ENCODE data around the gene USO1.

Gene USO1

DNA sequence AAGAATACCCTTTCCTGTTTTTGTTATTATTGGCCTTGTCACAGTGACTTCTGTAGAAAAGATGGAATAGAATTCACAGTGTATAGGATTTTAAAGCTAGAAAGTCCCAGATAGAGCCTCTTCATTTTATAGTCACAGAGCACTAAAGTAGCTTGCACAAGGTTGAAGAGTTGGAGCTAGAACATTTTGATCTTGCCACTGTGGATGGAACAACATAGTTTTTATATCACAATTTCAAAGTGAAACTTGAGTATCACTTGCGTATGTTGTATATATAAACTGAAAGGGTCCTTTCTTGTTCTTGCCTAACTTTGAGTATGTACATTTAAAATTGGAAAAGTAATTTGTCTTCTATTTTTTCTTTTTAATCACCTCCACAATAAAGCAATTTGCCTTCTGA is 2.7 kb downstream of the USO1 start:
- in situ Hi-C loops (cut with MboI; ENCODE audit: low sequenced_read_pairs, unreplicated experiment): no loop called here
- no peak for DNase-seq (ENCODE audit: low spot score)
- no peak for TF ChIP-seq CTCF (IDR thresholded peaks at IDR 0.05; ENCODE audit: borderline replicate concordance, control extremely low read depth, extremely low read depth, insufficient read depth, missing control alignments)

GRCh38 chr4:75729836-75730235 is 5.5 kb downstream of the USO1 start:
- no peak for TF ChIP-seq CTCF (IDR thresholded peaks at IDR 0.05; ENCODE audit: borderline replicate concordance, control extremely low read depth, extremely low read depth, insufficient read depth, missing control alignments)
- in situ Hi-C loops (cut with MboI; ENCODE audit: low sequenced_read_pairs, unreplicated experiment): no loop called here
- no peak for DNase-seq (ENCODE audit: low spot score)

- DNase-seq (ENCODE audit: low spot score): no peak
- in situ Hi-C loops (cut with MboI; ENCODE audit: low sequenced_read_pairs, unreplicated experiment): no loop called here
- no peak for TF ChIP-seq CTCF (IDR thresholded peaks at IDR 0.05; ENCODE audit: borderline replicate concordance, control extremely low read depth, extremely low read depth, insufficient read depth, missing control alignments)
Measured at GRCh38 chr4:75733369-75733768, 9.0 kb downstream of the USO1 start.

DNA sequence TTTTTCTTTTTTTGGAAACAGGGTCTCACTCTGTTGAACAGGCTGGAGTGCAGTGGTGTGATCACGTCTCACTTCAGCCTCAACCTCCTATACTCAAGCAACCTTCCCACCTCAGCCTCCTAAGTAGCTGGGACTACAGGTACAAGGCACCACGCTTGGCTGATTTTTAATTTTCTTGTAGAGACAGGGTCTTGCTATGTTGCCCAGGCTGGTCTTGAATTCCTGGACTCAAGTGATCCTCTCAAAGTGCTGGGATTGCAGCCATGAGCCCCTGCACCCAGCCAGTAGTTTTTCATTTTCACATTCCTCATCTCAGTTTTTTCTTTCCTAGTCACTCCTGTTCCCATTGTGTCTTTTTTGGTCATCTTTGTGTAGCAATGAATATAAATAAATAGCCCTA is 11.1 kb downstream of the USO1 start:
- no peak for TF ChIP-seq CTCF (IDR thresholded peaks at IDR 0.05; ENCODE audit: borderline replicate concordance, control extremely low read depth, extremely low read depth, insufficient read depth, missing control alignments)

DNA sequence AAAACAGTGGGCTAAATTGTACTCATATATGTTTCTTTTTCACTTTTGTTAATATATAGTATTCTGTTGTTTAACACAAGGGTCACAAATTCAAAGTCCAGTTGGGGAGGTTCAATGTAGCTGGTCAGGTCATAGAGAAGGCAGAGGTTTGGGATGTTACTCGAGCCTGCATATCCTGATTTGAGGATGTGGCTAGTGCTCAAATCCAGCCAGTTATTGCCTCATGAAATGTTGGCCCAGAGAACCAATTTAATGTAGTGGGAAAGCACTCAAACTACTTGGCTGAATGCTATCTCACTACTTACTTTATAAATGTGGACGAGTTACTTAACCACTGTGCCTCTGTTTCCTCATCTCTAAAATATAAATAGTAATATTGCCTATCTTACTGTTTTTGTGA is 12.5 kb downstream of the USO1 start:
- TF ChIP-seq CTCF (IDR thresholded peaks at IDR 0.05; ENCODE audit: borderline replicate concordance, control extremely low read depth, extremely low read depth, insufficient read depth, missing control alignments): no peak
- in situ Hi-C loops (cut with MboI; ENCODE audit: low sequenced_read_pairs, unreplicated experiment): no loop called here
- DNase-seq (ENCODE audit: low spot score): no peak

More for the DNA sequence above, 11.1 kb downstream of the USO1 start:
- DNase-seq (ENCODE audit: low spot score): no peak
- in situ Hi-C loops (cut with MboI; ENCODE audit: low sequenced_read_pairs, unreplicated experiment): no loop called here

DNA sequence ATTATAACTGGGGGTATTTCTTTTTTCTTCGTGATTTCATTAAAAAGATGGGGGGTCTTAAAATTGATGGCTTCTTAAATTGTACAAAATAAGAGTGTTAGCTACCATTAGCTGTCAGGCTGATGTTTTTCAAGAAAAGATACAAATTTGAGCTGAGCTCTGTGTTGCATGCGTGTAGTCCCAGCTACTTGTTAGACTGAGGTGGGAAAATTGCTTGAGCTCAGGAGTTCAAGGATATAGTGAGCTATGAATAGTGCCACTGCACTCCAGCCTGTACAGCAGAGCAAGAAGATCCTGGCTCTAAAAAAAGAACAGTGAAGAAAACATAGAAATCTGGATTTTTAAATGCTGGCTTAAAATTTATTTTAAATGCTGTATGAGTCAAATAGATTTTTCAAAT is 13.0 kb downstream of the USO1 start:
- in situ Hi-C loops (cut with MboI; ENCODE audit: low sequenced_read_pairs, unreplicated experiment): no loop called here
- TF ChIP-seq CTCF (IDR thresholded peaks at IDR 0.05; ENCODE audit: borderline replicate concordance, control extremely low read depth, extremely low read depth, insufficient read depth, missing control alignments): no peak
- no peak for DNase-seq (ENCODE audit: low spot score)

- DNase-seq (ENCODE audit: low spot score): no peak
- TF ChIP-seq CTCF (IDR thresholded peaks at IDR 0.05; ENCODE audit: borderline replicate concordance, control extremely low read depth, extremely low read depth, insufficient read depth, missing control alignments): no peak
- in situ Hi-C loops (cut with MboI; ENCODE audit: low sequenced_read_pairs, unreplicated experiment): no loop called here
Measured at GRCh38 chr4:75741027-75741426, 16.6 kb downstream of the USO1 start.
